B cell (primary cell): Measurements from ENCODE around the gene HGS.

ENCODE experiments used
- EZH2 ChIP-seq: IDR thresholded peaks from 2 replicates; pipeline ENCODE4 v1.6.1; 2012; ENCODE audit warnings: borderline replicate concordance, low read depth, mild to moderate bottlenecking, moderate library complexity, low read length; ENCODE audit not compliant: insufficient read depth, poor library complexity, severe bottlenecking
- TF ChIP-seq, protein P1 (sequence below): fragments of 200-600 bp; IDR thresholded peaks from one replicate; pipeline ENCODE4 v1.8.0; 2022; ENCODE audit warnings: antibody characterized with exemption, mild to moderate bottlenecking

- TF ChIP-seq, protein P1, sequence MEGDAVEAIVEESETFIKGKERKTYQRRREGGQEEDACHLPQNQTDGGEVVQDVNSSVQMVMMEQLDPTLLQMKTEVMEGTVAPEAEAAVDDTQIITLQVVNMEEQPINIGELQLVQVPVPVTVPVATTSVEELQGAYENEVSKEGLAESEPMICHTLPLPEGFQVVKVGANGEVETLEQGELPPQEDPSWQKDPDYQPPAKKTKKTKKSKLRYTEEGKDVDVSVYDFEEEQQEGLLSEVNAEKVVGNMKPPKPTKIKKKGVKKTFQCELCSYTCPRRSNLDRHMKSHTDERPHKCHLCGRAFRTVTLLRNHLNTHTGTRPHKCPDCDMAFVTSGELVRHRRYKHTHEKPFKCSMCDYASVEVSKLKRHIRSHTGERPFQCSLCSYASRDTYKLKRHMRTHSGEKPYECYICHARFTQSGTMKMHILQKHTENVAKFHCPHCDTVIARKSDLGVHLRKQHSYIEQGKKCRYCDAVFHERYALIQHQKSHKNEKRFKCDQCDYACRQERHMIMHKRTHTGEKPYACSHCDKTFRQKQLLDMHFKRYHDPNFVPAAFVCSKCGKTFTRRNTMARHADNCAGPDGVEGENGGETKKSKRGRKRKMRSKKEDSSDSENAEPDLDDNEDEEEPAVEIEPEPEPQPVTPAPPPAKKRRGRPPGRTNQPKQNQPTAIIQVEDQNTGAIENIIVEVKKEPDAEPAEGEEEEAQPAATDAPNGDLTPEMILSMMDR = no peak
- no peak for TF ChIP-seq EZH2
Measured at GRCh38 chr17:81651692-81652091, 32.1 kb upstream of the HGS start.
